ENCODE results near the gene LPCAT1.

DNA sequence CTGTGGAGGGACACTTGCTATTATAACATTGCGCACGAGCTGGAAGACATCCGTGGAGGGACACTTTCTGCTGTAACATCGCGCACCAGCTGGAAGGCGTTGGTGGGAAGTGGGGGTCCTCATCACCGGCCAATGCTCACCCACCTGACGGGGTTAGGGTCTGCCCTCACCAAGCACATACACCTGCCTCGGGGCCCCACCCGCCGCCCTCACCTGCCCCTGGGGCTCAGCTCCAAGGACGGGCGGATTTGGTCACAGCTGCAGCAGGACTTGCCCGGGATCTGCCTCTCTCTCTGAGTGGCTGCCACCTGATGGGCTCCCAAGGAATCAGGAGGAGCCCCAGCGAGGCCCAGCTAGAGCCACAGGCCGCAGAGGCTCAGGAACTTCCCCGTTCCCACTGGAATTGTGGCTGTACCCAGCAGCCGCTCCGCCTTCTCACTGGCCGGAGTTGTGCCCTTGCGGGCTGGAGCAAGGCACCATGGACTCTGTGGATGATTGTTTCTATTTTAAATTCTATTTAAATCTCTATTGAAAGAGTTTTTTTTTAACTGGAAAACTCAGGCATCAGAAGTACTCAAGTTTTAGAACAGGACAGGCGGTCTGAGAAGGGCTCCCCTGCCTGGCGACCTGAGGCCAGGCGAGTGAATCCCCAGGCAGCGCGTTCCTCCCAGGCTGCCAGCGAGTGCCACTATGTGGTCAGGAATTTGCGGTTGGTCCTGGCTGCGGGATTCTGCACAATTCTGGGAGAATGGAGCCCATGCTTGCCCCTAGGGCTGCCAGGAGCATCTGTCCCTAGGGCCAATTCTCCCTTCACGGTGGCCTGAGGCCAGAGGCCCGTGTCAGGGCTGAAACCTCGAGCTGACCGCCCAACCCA lies 39.7 kb downstream of the LPCAT1 start:
- TF ChIP-seq CTCF (IDR thresholded peaks at IDR 0.05) = no peak
- TF ChIP-seq EZH2 (IDR thresholded peaks at IDR 0.05) = no peak

All from neural progenitor cell (in vitro differentiated cells).